ENCODE data around the gene OR10D3. TPM values are rescaled to one million over a fixed set of nuclear protein-coding genes. Genes with fewer than 3 reads are reported as not detected.

OR10D3 gene
- total RNA-seq, 1 donor from 2014 or later = not detected

GRCh38 chr11:124200671-124201070, 17.5 kb downstream of the OR10D3 start:
- no peaks in the 10 kb centered on the region for H3K27me3 Mint-ChIP-seq
- DNase-seq (ENCODE audit: low spot score, unreplicated experiment) = no peak
- H3K9me3 Mint-ChIP-seq (ENCODE audit: low read depth) = peaks cover 3% of the 10 kb centered on the region
- H3K4me3 Mint-ChIP-seq (ENCODE audit: low read depth) = no peak overlapping the region
- no peaks in the 10 kb centered on the region for H3K36me3 Mint-ChIP-seq (ENCODE audit: insufficient read depth)
- no peaks in the 10 kb centered on the region for H3K4me1 Mint-ChIP-seq (ENCODE audit: low read depth)
- TF ChIP-seq CTCF (IDR thresholded peaks at IDR 0.05; ENCODE audit: unreplicated experiment) = no peak
- no peak overlapping the region for H3K27ac Mint-ChIP-seq

DNA sequence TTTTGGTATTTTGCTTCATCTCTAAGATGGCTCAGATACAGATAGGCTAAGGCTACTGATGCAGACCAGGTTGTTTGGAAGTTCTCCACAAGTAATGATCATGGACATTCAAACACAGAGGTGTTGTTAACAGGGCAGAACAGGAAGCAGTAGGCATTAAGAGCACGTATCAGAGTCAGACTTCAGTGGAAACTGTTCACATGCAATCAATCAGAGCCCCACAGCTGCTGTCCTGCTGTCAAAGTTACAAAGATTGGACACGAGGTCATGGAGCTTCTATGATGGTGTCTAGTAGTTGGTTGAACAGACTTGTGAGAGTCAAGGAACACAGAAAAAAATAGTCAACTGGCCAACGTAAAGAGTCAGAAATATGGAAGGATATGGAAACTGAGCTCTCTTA, 19.8 kb downstream of the OR10D3 start:
- no peak for TF ChIP-seq CTCF (IDR thresholded peaks at IDR 0.05; ENCODE audit: unreplicated experiment)

DNA sequence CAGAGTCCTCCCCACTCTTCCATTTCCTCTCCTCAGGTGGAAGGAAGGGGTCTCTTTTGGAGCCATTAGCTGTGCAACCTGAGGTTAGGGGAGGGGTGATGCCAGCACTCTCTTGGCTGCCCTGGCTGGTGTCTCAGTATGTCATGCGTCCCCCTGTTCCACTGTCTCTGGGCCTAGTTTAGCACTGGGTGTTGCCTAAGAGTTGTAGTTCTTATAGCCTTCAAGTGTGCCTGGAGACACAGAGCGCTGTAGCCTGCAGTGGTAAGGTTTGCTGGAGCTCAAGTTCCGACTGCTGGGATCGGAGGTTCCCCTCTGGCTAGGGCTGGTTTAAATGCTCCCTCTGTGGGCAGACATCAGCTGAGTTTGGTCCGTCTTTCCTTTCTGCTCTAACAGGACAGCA, 20.9 kb downstream of the OR10D3 start:
- Mint-ChIP-seq H3K27me3 (no peaks in the 10 kb centered on the region), H3K4me3 (ENCODE audit: low read depth) (no peak overlapping the region), H3K27ac (no peak overlapping the region), H3K9me3 (ENCODE audit: low read depth) (no peaks in the 10 kb centered on the region), H3K36me3 (ENCODE audit: insufficient read depth) (no peaks in the 10 kb centered on the region), H3K4me1 (ENCODE audit: low read depth) (no peaks in the 10 kb centered on the region)
- no peak for TF ChIP-seq CTCF (IDR thresholded peaks at IDR 0.05; ENCODE audit: unreplicated experiment)
- DNase-seq (ENCODE audit: low spot score, unreplicated experiment) = no peak

More for the DNA sequence above, 19.8 kb downstream of the OR10D3 start:
- no peaks in the 10 kb centered on the region for H3K27me3 Mint-ChIP-seq
- H3K9me3 Mint-ChIP-seq (ENCODE audit: low read depth) = peaks cover 3% of the 10 kb centered on the region
- no peak overlapping the region for H3K4me3 Mint-ChIP-seq (ENCODE audit: low read depth)
- no peak overlapping the region for H3K27ac Mint-ChIP-seq
- no peak for DNase-seq (ENCODE audit: low spot score, unreplicated experiment)
- no peaks in the 10 kb centered on the region for H3K36me3 Mint-ChIP-seq (ENCODE audit: insufficient read depth)
- H3K4me1 Mint-ChIP-seq (ENCODE audit: low read depth) = no peaks in the 10 kb centered on the region

DNA sequence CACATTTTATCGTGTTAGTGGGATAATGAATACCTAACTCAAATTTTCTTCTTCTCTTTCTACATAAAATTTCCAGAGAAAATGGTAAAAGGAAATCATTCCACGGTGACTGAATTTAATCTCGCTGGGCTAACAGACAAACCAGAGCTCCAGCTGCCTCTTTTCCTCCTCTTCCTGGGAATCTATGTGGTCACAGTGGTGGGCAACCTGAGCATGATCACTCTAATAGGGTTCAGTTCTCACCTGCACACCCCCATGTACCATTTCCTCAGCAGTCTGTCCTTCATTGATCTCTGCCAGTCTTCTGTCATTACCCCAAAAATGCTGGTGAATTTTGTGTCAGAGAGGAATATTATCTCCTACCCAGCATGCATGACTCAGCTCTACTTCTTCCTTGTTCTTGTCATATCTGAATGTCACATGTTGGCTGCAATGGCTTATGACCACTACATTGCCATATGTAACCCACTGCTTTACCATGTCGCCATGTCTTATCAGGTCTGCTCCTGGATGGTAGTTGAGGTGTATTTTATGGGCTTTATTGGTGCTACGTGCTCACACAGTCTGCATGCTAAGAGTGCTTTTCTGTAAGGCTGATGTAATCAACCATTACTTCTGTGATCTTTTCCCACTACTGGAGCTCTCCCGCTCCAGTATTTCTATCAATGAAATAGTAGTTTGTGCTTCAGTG, 24.1 kb downstream of the OR10D3 start:
- no peak overlapping the region for H3K4me3 Mint-ChIP-seq (ENCODE audit: low read depth)
- H3K4me1 Mint-ChIP-seq (ENCODE audit: low read depth) = no peaks in the 10 kb centered on the region
- H3K36me3 Mint-ChIP-seq (ENCODE audit: insufficient read depth) = no peaks in the 10 kb centered on the region
- H3K27ac Mint-ChIP-seq = no peak overlapping the region
- no peak for DNase-seq (ENCODE audit: low spot score, unreplicated experiment)
- no peak for TF ChIP-seq CTCF (IDR thresholded peaks at IDR 0.05; ENCODE audit: unreplicated experiment)
- H3K27me3 Mint-ChIP-seq = no peaks in the 10 kb centered on the region
- H3K9me3 Mint-ChIP-seq (ENCODE audit: low read depth) = no peaks in the 10 kb centered on the region

DNA sequence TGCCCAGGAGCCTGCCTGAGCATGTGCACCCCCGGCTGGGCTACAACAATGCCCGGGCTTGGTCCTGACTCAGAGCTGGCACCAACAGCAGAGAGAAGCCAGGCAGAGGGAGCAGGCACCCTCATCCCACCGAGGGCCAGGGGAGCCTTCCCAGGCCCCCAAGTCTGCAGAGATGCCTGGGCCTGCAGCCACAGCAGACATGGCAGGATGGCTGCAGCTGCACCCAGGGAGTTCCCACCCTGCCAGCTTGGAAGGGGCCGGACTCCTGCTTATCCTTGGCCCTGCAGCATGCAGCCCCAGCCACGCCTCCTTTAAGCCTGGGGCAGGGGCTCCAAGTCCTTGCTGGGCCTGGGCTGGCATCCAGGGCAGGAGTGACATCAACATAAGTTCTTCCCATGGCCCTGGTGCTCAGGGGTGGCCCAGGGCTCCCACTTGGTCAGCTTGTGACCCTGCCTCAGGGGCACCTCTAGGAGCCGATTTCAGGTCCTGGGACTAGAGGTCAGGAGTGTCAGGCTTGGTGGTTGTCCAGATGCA, 26.7 kb downstream of the OR10D3 start:
- Mint-ChIP-seq H3K4me3 (ENCODE audit: low read depth) (no peak overlapping the region), H3K4me1 (ENCODE audit: low read depth) (no peaks in the 10 kb centered on the region), H3K27ac (no peak overlapping the region), H3K9me3 (ENCODE audit: low read depth) (no peaks in the 10 kb centered on the region), H3K36me3 (ENCODE audit: insufficient read depth) (no peaks in the 10 kb centered on the region), H3K27me3 (no peaks in the 10 kb centered on the region)
- no peak for TF ChIP-seq CTCF (IDR thresholded peaks at IDR 0.05; ENCODE audit: unreplicated experiment)
- no peak for DNase-seq (ENCODE audit: low spot score, unreplicated experiment)

All from progenitor cell of endocrine pancreas (in vitro differentiated cells).